ENCODE results near the gene NKTR.

DNA sequence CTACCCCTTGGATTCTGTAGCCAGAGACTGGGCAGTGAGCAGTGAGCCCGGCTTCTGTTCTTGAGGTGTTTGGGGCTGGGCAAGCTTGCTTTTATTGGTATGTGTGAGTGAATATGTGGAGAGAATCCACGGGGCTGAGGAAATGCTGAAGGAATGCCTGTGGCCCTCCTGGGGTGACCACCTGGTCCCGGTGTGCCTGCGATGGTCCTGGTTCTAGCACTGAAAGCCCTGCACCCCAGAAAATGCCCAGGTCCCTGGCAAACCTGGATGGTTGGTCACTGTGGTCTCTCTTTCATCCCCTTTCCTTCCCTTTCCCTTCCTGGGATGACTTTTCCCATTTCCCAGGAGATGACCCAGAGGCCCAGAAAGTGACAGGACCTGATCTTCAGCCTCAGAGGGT lies 57.2 kb downstream of the NKTR start:
- TF ChIP-seq, protein P1, sequence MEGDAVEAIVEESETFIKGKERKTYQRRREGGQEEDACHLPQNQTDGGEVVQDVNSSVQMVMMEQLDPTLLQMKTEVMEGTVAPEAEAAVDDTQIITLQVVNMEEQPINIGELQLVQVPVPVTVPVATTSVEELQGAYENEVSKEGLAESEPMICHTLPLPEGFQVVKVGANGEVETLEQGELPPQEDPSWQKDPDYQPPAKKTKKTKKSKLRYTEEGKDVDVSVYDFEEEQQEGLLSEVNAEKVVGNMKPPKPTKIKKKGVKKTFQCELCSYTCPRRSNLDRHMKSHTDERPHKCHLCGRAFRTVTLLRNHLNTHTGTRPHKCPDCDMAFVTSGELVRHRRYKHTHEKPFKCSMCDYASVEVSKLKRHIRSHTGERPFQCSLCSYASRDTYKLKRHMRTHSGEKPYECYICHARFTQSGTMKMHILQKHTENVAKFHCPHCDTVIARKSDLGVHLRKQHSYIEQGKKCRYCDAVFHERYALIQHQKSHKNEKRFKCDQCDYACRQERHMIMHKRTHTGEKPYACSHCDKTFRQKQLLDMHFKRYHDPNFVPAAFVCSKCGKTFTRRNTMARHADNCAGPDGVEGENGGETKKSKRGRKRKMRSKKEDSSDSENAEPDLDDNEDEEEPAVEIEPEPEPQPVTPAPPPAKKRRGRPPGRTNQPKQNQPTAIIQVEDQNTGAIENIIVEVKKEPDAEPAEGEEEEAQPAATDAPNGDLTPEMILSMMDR (optimal IDR thresholded peaks at IDR 0.05 in 1 of 3, IDR thresholded peaks at IDR 0.05 in 1 of 3, conservative IDR thresholded peaks at IDR 0.05 in 1 of 3; ENCODE audit: extremely low read depth in 1 of 3, insufficient read depth in 2 of 3, low read length in 3 of 3), result no peak
- no peak for TF ChIP-seq EZH2 (IDR thresholded peaks at IDR 0.05; ENCODE audit: low read length)

Data from keratinocyte (primary cell).